ENCODE data around the gene ADCY7. TPM values are rescaled to one million over a fixed set of nuclear protein-coding genes. Genes with fewer than 3 reads are reported as not detected.

The ADCY7 gene
- total RNA-seq, 6 experiments from 2014 or later, result 32.7 to 48.1 (median 41.9) TPM

DNA sequence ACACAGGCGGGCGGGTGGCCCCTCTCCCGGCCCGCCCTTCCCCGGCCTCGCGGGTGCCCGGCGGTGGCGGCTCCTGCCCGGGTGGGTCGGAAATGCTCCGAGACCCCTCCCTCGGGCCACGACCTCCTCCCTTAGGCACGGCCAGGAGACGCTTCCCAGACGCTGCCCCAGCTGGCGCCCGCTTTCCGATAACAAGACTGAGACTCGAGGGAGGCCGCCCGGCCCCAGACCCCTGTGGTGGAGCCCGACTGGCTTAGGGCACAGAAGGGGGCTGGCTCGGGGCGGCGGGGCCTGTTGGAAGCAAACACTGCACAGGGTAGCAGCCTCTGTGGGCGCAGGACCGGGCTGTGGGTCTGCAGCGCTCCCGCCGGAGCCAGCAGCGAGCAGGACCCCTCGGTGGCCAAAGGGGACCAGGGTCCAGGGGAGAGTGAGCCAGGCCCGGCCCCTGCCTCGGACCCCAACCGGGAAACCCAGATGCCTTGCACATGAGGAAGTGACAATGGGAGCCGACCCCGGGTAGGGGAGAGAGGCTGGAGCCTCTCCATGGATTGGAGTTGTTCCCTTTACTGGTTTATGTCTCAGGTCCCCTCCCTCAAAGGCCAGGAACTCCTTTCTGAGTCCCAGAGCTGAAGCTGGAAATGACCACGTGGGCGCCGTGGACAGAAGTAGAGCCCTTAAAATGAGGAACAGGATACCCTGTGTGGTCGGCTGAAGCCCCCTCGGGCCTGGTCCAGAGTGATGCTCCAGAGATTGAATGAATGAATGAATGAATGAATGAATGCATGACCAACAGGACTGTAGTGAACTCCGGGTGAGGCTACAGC lies 19.8 kb upstream of the ADCY7 start:
- no peak for DNase-seq
- Mint-ChIP-seq H3K27ac (no peak overlapping the region), H3K36me3 (ENCODE audit: low read depth) (no peaks in the 10 kb centered on the region)

DNA sequence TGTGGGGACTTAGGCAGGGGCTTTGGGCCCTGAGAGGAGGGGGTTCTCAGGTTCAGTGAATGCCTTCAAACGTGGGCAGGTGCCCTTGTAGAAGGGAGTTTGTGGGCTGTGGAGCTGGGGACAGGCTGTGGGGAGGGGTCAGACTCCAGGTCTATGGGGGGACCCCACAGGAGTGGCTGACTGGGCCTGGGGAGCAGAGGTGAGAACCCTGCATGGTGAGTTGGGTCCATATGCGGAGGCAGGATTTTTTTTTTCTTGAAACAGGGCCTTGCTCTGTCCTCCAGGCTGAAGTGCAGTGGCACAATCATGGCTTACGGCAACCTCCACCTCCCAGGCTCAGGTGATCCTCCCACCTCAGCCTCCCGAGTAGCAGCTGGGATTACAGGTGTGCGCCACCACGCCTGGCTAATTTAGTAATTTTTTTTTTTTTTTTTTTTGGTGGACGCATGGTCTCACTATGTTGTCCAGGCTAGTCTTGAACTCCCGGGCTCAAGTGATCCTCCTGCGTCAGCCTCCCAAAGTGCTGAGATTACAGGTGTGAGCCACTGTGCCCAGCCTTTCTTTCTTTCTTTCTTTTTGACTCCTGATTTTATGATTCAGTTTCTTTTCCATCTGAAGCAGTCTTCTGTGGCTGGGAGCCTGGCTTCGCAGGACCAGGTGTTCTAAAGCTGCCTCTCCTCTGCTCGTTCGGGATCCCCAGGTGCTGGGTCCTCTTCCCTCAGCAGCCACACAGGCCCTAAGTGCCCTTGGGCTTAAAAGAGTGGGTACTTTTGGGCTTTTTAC lies 19.0 kb upstream of the ADCY7 start:
- Mint-ChIP-seq H3K36me3 (ENCODE audit: low read depth) (no peaks in the 10 kb centered on the region), H3K4me3 (peak overlapping the region; percentile 61), H3K4me1 (ENCODE audit: low read depth) (peaks cover 35% of the 10 kb centered on the region), H3K27ac (no peak overlapping the region; the same call in 1 of the 2 replicates), H3K27me3 (ENCODE audit: insufficient read depth) (peaks cover 5% of the 10 kb centered on the region), H3K9me3 (no peaks in the 10 kb centered on the region)
- DNase-seq, result no peak
- TF ChIP-seq, protein P1, sequence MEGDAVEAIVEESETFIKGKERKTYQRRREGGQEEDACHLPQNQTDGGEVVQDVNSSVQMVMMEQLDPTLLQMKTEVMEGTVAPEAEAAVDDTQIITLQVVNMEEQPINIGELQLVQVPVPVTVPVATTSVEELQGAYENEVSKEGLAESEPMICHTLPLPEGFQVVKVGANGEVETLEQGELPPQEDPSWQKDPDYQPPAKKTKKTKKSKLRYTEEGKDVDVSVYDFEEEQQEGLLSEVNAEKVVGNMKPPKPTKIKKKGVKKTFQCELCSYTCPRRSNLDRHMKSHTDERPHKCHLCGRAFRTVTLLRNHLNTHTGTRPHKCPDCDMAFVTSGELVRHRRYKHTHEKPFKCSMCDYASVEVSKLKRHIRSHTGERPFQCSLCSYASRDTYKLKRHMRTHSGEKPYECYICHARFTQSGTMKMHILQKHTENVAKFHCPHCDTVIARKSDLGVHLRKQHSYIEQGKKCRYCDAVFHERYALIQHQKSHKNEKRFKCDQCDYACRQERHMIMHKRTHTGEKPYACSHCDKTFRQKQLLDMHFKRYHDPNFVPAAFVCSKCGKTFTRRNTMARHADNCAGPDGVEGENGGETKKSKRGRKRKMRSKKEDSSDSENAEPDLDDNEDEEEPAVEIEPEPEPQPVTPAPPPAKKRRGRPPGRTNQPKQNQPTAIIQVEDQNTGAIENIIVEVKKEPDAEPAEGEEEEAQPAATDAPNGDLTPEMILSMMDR (IDR thresholded peaks at IDR 0.05), result no peak

More for the DNA sequence above, 19.8 kb upstream of the ADCY7 start:
- Mint-ChIP-seq H3K4me1 (ENCODE audit: low read depth) (peaks cover 27% of the 10 kb centered on the region), H3K4me3 (peak overlapping the region; percentile 61), H3K9me3 (no peaks in the 10 kb centered on the region), H3K27me3 (ENCODE audit: insufficient read depth) (peaks cover 4% of the 10 kb centered on the region)
- TF ChIP-seq, protein P1 (IDR thresholded peaks at IDR 0.05), result no peak

DNA sequence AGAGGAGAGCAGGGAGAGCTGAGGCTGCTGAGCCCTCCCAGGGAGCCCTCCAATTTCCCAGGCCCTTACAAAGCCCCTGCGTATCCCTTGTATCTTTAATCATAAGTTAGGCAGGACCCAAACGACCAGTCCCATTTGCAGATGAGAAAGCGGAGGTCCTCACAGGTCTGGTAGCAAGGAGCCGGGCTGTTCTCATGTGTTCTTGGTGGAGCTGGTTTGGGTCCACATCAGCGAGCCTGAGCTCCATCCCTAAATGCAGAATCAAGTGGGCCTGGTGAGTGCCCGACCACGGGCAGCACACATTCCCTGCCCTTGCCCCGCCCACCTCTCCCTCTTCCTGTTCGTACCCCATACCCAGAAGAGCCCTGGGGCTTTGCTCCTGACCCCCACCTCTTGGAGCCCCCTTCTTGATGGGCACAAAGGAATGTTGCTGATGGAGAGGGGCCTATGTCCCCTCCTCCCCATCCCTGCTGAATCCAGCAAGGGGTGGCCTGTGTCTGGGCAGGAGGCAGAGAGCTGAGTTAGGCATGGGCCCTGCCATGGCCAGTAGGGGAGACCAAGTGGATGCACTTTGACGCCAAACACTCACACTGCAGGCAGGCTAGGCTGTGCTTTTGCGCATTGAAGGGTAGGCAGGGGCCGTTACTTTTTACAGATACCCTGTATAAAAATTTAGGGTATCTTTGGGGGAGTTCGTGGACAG lies 18.3 kb upstream of the ADCY7 start:
- H3K4me3 Mint-ChIP-seq, result no peak overlapping the region
- no peaks in the 10 kb centered on the region for H3K9me3 Mint-ChIP-seq
- TF ChIP-seq, protein P1 (IDR thresholded peaks at IDR 0.05), result no peak
- no peak overlapping the region for H3K27ac Mint-ChIP-seq
- H3K4me1 Mint-ChIP-seq (ENCODE audit: low read depth), result peaks cover 35% of the 10 kb centered on the region
- peaks cover 7% of the 10 kb centered on the region for H3K27me3 Mint-ChIP-seq (ENCODE audit: insufficient read depth)
- H3K36me3 Mint-ChIP-seq (ENCODE audit: low read depth), result no peaks in the 10 kb centered on the region
- no peak for DNase-seq

- H3K27ac Mint-ChIP-seq, result no peak overlapping the region
- H3K9me3 Mint-ChIP-seq, result no peaks in the 10 kb centered on the region
- no peak overlapping the region for H3K4me3 Mint-ChIP-seq
- DNase-seq, result no peak
- no peaks in the 10 kb centered on the region for H3K36me3 Mint-ChIP-seq (ENCODE audit: low read depth)
- TF ChIP-seq, protein P1 (IDR thresholded peaks at IDR 0.05), result no peak
- H3K27me3 Mint-ChIP-seq (ENCODE audit: insufficient read depth), result peaks cover 8% of the 10 kb centered on the region
- H3K4me1 Mint-ChIP-seq (ENCODE audit: low read depth), result peaks cover 35% of the 10 kb centered on the region
Measured at GRCh38 chr16:50248845-50249244, 17.5 kb upstream of the ADCY7 start.

DNA sequence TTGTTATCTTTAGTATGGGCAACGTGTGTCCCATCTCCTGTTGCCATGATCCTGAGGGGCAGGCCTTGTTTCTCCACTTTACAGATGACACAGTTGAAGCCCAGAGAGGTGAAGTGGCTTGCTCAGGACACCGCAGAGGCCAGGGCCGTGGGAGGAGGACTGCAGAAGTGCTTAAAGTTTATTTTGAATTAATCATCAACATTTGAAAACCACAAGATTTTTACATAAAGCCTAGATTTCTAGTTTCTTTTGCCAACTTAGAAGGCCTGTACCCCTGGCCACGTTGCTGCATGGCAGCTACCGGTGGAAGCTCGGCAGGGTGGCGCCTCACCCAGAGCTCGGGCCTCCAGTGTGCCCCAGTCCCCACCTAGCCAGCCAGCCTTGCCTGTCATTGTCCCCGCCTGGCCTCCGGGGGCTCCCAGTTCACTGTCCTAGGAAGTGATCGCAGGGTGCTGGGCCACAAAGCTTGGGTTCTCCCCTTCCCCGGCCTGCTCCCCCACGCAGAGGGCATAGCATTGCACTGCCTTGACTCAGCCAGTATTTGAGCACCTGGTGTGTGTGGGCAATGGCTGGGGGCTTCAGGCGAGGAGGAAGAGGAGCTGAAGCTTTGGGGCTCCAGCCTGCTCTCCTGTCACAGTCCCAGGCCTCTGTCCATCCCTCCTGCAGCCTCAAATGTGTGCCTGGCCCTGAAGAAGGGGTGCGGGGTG lies 14.8 kb upstream of the ADCY7 start:
- Mint-ChIP-seq H3K36me3 (ENCODE audit: low read depth) (no peaks in the 10 kb centered on the region), H3K9me3 (no peaks in the 10 kb centered on the region), H3K27me3 (ENCODE audit: insufficient read depth) (peaks cover 17% of the 10 kb centered on the region), H3K27ac (peak overlapping the region; percentile 80), H3K4me3 (peak overlapping the region; percentile 51; the same call in 1 of the 2 replicates), H3K4me1 (ENCODE audit: low read depth) (peaks cover 19% of the 10 kb centered on the region)
- TF ChIP-seq, protein P1 (IDR thresholded peaks at IDR 0.05), result no peak
- peak; percentile 92 for DNase-seq

Measured in HFFc6 (cell line).